A673 (cell line): Measurements from ENCODE around the gene C17orf113. TPM values are rescaled to one million over a fixed set of nuclear protein-coding genes. Genes with fewer than 3 reads are reported as not detected.

Source experiments
- BruUV-seq: library from RNA; stranded (reverse); fragments of 400-500 nt; replicated peaks from 2 replicates; lab custom pipeline; 2021; lab: Mats Ljungman, UMichigan
- CTCF ChIA-PET: fragments of 300-600 bp; sonication (Branson Sonifier 250); formaldehyde crosslinking; loops from one replicate; lab custom pipeline; 2022; ENCODE audit warnings: antibody characterized with exemption; lab: Charles Lee
- POLR2A ChIA-PET: fragments of 300-600 bp; sonication (Branson Sonifier 250); formaldehyde crosslinking; loops from one replicate; lab custom pipeline; 2022; ENCODE audit warnings: antibody characterized with exemption; ENCODE audit not compliant: low non-redundant PET; lab: Charles Lee
- DNase-seq: peaks from one replicate; pipeline ENCODE4 v3.0.0-alpha.2; 2015; ENCODE audit warnings: low spot score
- H3K27ac ChIP-seq: fragments of 200-600 bp; sonication (generic); 2 replicates; pipeline ENCODE4 v1.5.1; 2016; ENCODE audit warnings: mixed run types, low read depth, mild to moderate bottlenecking, mixed read lengths, antibody characterized with exemption, low read length; ENCODE audit not compliant: poor library complexity, severe bottlenecking
- H3K27me3 ChIP-seq: fragments of 200-600 bp; sonication (generic); replicated peaks from 2 replicates; pipeline ENCODE4 v1.6.1; 2017; ENCODE audit warnings: mixed run types, low read depth, mild to moderate bottlenecking, mixed read lengths, antibody characterized with exemption, low read length; ENCODE audit not compliant: insufficient read depth, poor library complexity
- H3K36me3 ChIP-seq: fragments of 200-600 bp; sonication (generic); 2 replicates; pipeline ENCODE4 v1.6.1; 2016; ENCODE audit warnings: mixed run types, mild to moderate bottlenecking, mixed read lengths, antibody characterized with exemption, low read length; ENCODE audit not compliant: insufficient read depth, poor library complexity, severe bottlenecking
- H3K4me1 ChIP-seq: fragments of 200-600 bp; sonication (generic); 2 replicates; pipeline ENCODE4 v1.6.1; 2017; ENCODE audit warnings: mixed run types, mild to moderate bottlenecking, mixed read lengths, antibody characterized with exemption, low read length; ENCODE audit not compliant: insufficient read depth, poor library complexity, severe bottlenecking
- H3K4me3 ChIP-seq: fragments of 200-600 bp; sonication (generic); 2 replicates; pipeline ENCODE4 v1.5.1; 2016; ENCODE audit warnings: low read depth, mixed run types, mild to moderate bottlenecking, mixed read lengths, low read length; ENCODE audit not compliant: poor library complexity, severe bottlenecking
- H3K9me3 ChIP-seq: fragments of 200-600 bp; sonication (generic); 2 replicates; pipeline ENCODE4 v1.6.1; 2016; ENCODE audit warnings: mixed run types, low read depth, mild to moderate bottlenecking, mixed read lengths, antibody characterized with exemption, low read length; ENCODE audit not compliant: poor library complexity, severe bottlenecking
- EZH2 ChIP-seq: fragments of 200-600 bp; sonication (generic); IDR thresholded peaks from 2 replicates; pipeline ENCODE4 v1.6.1; 2017; ENCODE audit warnings: borderline replicate concordance, low read depth, mild to moderate bottlenecking, mixed read lengths, antibody characterized with exemption, low read length; ENCODE audit not compliant: poor library complexity, severe bottlenecking
- intact Hi-C: fragments of 100-400 bp; cut with micrococcal nuclease; formaldehyde crosslinking; loops from one replicate; pipeline ENCODE4 v1.10.0; 2022; ENCODE audit not compliant: unreplicated experiment
- total RNA-seq: library from RNA; stranded (reverse); gene quantifications from 2 replicates; pipeline ENCODE4 v1.2.3, GENCODE V29; 2021
- TF ChIP-seq, protein P1 (sequence below): fragments of 300-800, 200-600 bp; sonication (generic); conservative IDR thresholded peaks from 2 replicates; pipeline ENCODE4 v1.5.1; 2017; ENCODE audit warnings: low read depth, mild to moderate bottlenecking, antibody characterized with exemption, low read length, moderate library complexity, mixed read lengths

C17orf113 gene
- total RNA-seq, 1 experiment from 2014 or later: 0.41 TPM

DNA sequence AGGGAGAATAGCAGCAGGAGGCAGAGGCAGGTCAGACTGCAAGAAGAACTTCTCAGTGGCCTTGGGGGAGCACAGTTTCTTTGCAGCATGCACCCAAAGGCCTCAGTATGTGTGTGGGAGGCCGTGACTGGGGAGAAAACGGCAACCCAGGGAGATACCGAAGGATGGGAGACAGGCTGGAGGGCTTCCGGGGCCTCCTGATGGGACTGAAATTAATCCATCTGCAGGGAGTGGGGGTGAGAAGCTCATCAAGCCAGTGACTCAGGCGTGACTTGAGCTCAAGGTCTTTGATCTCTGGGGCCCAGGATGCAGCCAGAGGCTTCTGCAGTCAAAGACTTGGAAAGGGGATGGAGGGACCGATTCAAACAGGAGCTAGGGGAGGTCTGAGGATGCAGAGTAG, 5.1 kb upstream of the C17orf113 start:
- intact Hi-C loops: no loop called here

DNA sequence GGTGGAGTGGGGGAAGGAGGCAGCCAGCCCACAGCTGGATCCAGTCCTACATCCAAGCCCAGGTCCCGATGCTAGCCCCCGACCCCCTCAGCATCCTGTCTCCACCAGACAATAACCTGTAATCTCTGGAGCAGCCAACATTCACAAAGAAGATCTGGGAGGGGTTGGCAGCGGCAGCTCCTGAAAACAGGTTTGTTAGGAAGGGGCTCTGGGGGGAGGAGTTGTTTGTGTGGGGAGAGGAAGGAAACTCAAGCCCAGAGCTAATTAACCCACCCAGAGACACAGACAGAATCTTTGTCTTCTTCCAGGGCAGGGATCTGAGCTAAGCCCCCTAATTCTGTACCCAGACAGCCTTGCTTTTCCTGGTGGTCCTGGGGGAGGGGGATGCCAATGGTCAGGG, 4.6 kb upstream of the C17orf113 start:
- no peaks in the 10 kb centered on the region for H3K27me3 ChIP-seq
- DNase-seq: no peak
- BruUV-seq: no TSS peak
- H3K36me3 ChIP-seq: no peaks in the 10 kb centered on the region
- H3K27ac ChIP-seq: no peak overlapping the region
- H3K4me1 ChIP-seq: no peaks in the 10 kb centered on the region
- ChIA-PET POLR2A (no interaction called here), CTCF (no interaction called here)
- no peak for TF ChIP-seq EZH2
- TF ChIP-seq, protein P1, sequence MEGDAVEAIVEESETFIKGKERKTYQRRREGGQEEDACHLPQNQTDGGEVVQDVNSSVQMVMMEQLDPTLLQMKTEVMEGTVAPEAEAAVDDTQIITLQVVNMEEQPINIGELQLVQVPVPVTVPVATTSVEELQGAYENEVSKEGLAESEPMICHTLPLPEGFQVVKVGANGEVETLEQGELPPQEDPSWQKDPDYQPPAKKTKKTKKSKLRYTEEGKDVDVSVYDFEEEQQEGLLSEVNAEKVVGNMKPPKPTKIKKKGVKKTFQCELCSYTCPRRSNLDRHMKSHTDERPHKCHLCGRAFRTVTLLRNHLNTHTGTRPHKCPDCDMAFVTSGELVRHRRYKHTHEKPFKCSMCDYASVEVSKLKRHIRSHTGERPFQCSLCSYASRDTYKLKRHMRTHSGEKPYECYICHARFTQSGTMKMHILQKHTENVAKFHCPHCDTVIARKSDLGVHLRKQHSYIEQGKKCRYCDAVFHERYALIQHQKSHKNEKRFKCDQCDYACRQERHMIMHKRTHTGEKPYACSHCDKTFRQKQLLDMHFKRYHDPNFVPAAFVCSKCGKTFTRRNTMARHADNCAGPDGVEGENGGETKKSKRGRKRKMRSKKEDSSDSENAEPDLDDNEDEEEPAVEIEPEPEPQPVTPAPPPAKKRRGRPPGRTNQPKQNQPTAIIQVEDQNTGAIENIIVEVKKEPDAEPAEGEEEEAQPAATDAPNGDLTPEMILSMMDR: no peak
- intact Hi-C loops: no loop called here
- H3K4me3 ChIP-seq: no peak overlapping the region
- no peaks in the 10 kb centered on the region for H3K9me3 ChIP-seq

More for the DNA sequence above, 5.1 kb upstream of the C17orf113 start:
- TF ChIP-seq, protein P1: no peak
- TF ChIP-seq EZH2: no peak
- Histone ChIP-seq H3K27ac (no peak overlapping the region), H3K36me3 (no peaks in the 10 kb centered on the region), H3K4me1 (no peaks in the 10 kb centered on the region), H3K4me3 (no peak overlapping the region), H3K27me3 (no peaks in the 10 kb centered on the region), H3K9me3 (no peaks in the 10 kb centered on the region)
- no TSS peak for BruUV-seq
- POLR2A ChIA-PET: no interaction called here
- CTCF ChIA-PET: interaction anchor here (0.6 to 0.8 kb wide), 2 partner anchors 12 to 1738 kb away, joined by 3 to 8 read pairs; no protein-coding TSS in a partner anchor
- DNase-seq: no peak

DNA sequence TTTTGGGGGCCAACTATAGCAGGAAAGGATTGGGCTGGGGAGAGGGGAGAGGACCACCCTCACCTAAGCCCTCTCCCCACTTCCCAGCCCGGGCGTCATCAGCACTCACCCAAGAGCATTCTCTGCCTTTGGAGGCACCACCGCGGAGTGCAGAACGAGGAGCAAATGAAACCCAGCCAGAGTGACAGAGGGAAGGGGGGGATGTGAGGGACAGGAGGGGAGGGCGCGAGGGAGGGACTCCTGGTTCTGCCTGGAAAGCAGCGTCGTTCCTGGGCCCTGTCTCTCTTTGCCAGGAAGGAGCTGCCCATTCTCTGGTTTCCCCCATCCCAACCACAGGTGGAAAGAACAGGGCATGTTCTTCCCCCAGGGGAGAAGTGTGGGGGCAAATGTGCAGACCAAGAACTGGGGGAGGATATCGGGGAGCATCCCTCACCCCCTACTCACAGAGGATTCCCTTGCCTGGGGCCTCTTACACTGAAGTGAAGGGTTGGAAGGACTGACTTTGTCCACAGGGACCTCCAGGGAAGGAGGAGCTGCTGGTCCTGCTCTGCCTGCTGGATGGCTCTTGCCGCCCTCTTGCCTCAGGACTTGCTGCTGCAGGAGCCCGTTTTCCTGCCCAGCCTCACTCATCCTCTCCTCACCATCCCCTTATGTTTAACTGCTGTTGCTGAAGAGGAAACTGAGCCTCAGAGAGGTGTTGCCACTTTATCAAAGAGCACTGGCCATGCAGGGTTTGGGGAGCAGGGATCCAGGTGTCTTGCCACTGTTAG, 3.5 kb upstream of the C17orf113 start:
- ChIA-PET POLR2A (interaction anchor here (0.6 kb wide), 1 partner anchor 88 kb away, joined by 7 read pairs; no protein-coding TSS in a partner anchor), CTCF (no interaction called here)
- no peak for TF ChIP-seq EZH2
- TF ChIP-seq, protein P1: no peak
- intact Hi-C loops: no loop called here
- no peaks in the 10 kb centered on the region for H3K36me3 ChIP-seq
- no peak overlapping the region for H3K27ac ChIP-seq
- H3K27me3 ChIP-seq: no peaks in the 10 kb centered on the region
- no peaks in the 10 kb centered on the region for H3K4me1 ChIP-seq
- no TSS peak for BruUV-seq
- H3K9me3 ChIP-seq: no peaks in the 10 kb centered on the region
- no peak overlapping the region for H3K4me3 ChIP-seq
- no peak for DNase-seq
